Type B pancreatic cell (in vitro differentiated cells): ENCODE data around the gene SCFD2. TPM values are rescaled to one million over a fixed set of nuclear protein-coding genes. Genes with fewer than 3 reads are reported as not detected.

Experiments
- DNase-seq: peaks from one replicate; pipeline ENCODE4 v3.0.0; 2021; ENCODE audit warnings: mixed read lengths; ENCODE audit not compliant: unreplicated experiment; ENCODE audit errors: extremely low spot score
- H3K27ac Mint-ChIP-seq: 2 replicates; pipeline ENCODE4 v1.8.0; 2021; ENCODE audit warnings: mild to moderate bottlenecking, mixed read lengths
- H3K27me3 Mint-ChIP-seq: 2 replicates; pipeline ENCODE4 v1.8.0; 2021; ENCODE audit warnings: mixed read lengths
- H3K36me3 Mint-ChIP-seq: 2 replicates; pipeline ENCODE4 v1.8.0; 2021; ENCODE audit warnings: mixed read lengths
- H3K4me1 Mint-ChIP-seq: one replicate; pipeline ENCODE4 v1.8.0; 2021; ENCODE audit warnings: mixed read lengths; ENCODE audit not compliant: unreplicated experiment
- H3K4me3 Mint-ChIP-seq: 2 replicates; pipeline ENCODE4 v1.8.0; 2021; ENCODE audit warnings: mild to moderate bottlenecking, mixed read lengths
- H3K9me3 Mint-ChIP-seq: 2 replicates; pipeline ENCODE4 v1.8.0; 2021; ENCODE audit warnings: mixed read lengths
- total RNA-seq: library from RNA; stranded (reverse); gene quantifications from 2 replicates; pipeline ENCODE4 v1.2.1, GENCODE V29; 2021; ENCODE audit warnings: low replicate concordance
- TF ChIP-seq, protein P1 (sequence below): fragments of 200-600 bp; sonication (generic); conservative IDR thresholded peaks from 2 replicates; pipeline ENCODE4 v1.5.0; 2021; ENCODE audit warnings: antibody characterized with exemption, mild to moderate bottlenecking

Gene SCFD2
- total RNA-seq, 1 donor from 2014 or later, result 11.2 TPM

DNA sequence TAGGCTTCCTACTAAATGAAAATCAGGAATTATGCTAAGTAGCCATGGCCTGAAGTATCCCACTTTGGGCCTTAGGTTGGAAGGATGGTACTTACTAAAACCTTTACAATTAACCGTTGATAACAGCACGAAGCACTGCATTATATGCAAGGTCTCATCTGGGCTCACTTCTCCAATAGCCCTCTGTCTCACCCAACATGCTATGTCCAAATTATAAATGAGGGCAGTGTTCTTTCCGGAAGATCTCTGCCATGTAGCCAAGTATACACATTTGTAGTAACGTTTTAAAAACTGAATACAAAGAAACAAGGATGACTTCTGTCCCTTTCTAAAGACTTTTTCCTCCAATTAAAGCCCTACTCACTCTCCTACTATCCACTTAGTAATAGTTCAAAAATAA, 51.6 kb downstream of the SCFD2 start:
- Mint-ChIP-seq H3K27ac (no peak overlapping the region), H3K36me3 (no peaks in the 10 kb centered on the region), H3K4me1 (no peaks in the 10 kb centered on the region), H3K27me3 (no peaks in the 10 kb centered on the region), H3K4me3 (no peak overlapping the region), H3K9me3 (no peaks in the 10 kb centered on the region)
- DNase-seq, result no peak
- TF ChIP-seq, protein P1, sequence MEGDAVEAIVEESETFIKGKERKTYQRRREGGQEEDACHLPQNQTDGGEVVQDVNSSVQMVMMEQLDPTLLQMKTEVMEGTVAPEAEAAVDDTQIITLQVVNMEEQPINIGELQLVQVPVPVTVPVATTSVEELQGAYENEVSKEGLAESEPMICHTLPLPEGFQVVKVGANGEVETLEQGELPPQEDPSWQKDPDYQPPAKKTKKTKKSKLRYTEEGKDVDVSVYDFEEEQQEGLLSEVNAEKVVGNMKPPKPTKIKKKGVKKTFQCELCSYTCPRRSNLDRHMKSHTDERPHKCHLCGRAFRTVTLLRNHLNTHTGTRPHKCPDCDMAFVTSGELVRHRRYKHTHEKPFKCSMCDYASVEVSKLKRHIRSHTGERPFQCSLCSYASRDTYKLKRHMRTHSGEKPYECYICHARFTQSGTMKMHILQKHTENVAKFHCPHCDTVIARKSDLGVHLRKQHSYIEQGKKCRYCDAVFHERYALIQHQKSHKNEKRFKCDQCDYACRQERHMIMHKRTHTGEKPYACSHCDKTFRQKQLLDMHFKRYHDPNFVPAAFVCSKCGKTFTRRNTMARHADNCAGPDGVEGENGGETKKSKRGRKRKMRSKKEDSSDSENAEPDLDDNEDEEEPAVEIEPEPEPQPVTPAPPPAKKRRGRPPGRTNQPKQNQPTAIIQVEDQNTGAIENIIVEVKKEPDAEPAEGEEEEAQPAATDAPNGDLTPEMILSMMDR, result no peak

DNA sequence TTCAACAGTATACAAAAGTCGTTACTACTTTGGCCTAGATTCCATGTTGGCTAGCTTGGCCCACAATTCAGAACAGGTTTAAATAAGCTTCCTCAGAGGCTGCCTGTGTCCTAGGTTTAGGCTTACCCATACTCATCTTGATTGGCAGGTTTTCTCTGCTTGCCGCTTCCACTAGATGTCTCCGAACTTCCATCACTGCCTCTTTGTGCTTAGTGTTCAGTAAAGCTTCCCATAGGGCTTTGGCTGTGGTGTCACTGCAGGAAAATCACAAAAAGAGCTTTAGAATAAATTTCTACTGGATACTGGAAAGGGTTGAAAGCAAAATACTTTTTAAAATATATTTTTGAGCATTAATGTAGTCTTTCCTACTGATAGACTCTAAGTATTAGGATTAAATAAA, 52.4 kb downstream of the SCFD2 start:
- Mint-ChIP-seq H3K4me3 (no peak overlapping the region), H3K27ac (no peak overlapping the region), H3K4me1 (no peaks in the 10 kb centered on the region), H3K36me3 (no peaks in the 10 kb centered on the region), H3K27me3 (no peaks in the 10 kb centered on the region), H3K9me3 (no peaks in the 10 kb centered on the region)
- TF ChIP-seq, protein P1, result peak; percentile 26
- no peak for DNase-seq

DNA sequence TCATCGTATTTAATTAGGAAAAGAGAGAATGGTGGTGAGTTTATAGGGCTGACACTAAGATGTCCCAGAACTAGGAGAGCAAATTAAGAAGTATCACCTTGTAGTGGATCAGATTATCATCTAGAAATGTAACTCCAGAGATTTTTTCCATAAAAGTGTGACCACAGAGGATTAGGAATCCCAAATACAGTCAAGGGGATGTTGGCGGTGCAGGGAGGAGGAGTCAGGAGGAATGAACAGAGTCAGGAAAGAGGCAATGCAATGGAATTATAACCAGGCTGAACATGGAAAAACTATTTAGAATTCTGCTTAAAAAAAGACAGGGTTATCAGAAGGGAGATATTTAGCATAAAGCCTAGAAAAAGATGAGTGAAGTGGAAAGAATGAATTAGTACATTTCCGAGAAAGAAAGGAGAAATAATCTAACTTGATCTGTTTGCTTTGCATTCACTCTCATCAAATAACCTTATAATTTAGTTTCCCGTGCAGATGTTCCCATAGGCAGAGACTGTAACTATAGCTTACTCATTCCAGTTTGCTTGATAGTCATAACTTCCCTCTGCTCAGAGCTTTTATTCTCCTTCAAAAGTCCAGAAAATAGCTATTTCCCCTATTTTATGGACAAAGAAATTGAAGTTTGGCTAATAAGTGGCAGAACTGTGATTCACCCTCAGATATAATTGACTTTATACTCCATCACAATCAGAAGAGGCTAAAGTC, 56.4 kb downstream of the SCFD2 start:
- Mint-ChIP-seq H3K36me3 (peaks cover 3% of the 10 kb centered on the region), H3K27me3 (no peaks in the 10 kb centered on the region), H3K4me3 (no peak overlapping the region), H3K9me3 (peaks cover 3% of the 10 kb centered on the region), H3K27ac (no peak overlapping the region), H3K4me1 (no peaks in the 10 kb centered on the region)
- TF ChIP-seq, protein P1, result no peak
- no peak for DNase-seq

DNA sequence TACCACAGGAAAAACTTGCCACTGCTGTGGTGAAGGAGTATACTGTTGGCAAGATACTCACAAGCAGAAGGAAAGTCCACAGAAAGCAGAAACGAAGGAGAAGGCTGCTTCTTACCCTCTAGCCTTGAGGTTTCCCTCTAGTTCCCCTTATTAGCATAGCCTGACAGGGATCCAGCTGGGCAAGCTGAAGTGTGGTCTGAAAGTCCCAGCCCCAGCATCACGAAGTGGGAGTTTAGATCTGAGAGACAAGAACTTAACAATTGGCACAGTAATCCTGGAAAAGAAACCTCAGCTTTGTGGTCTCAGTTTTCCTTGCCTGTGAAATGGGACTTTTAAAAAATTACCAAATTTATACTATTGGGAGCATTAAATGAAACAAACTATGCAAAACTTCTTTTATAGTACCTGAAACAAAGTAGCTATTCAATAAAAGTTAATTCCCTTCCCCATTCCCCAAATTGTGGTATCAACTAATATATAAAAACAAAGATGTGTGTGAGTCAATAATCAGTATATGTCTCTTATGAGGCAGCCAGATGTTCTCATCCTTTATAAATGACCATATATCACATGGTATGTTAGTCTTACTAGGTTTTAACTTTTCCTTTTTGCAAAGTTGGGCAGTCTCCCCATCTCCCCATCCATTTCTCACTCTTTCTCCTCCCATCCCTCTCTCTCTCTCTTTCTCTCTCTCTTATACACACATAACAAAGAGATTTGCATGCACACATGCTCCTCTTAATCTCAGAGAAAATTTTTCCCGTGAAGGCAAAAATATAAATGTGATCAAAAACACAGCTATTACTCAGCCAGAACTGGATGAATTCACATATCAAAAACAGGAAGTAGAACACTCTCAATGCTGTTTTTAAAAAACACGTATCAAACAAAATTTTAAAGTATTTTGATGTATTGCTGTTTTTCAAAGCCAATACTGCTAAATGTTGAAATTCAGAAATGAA, 57.8 kb downstream of the SCFD2 start:
- H3K27ac Mint-ChIP-seq, result no peak overlapping the region
- H3K27me3 Mint-ChIP-seq, result no peaks in the 10 kb centered on the region
- no peak overlapping the region for H3K4me3 Mint-ChIP-seq
- TF ChIP-seq, protein P1, result no peak
- peaks cover 7% of the 10 kb centered on the region for H3K36me3 Mint-ChIP-seq
- H3K9me3 Mint-ChIP-seq, result peaks cover 11% of the 10 kb centered on the region
- no peaks in the 10 kb centered on the region for H3K4me1 Mint-ChIP-seq
- DNase-seq, result no peak

DNA sequence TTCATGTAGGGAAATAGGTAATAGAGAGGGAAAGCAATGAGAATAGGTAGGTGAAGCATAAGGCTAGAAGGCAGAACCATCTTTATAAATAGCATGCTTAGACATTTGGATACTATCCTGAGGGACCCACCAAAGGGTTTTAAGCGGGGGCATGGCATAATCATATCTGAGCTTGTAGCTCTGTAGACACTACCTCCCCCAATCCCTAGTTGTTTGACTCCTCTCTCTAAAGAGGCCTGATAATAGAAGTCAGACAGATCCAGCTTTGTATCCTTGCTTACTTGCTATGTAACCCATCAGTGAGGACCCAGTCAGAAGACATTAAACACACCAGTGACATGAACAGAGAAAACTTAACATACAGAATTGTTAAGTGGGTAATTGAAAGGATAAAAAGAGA, 58.7 kb downstream of the SCFD2 start:
- Mint-ChIP-seq H3K36me3 (peaks cover 7% of the 10 kb centered on the region), H3K9me3 (peaks cover 13% of the 10 kb centered on the region), H3K27ac (no peak overlapping the region), H3K4me1 (no peaks in the 10 kb centered on the region), H3K27me3 (no peaks in the 10 kb centered on the region), H3K4me3 (no peak overlapping the region)
- TF ChIP-seq, protein P1, result no peak
- DNase-seq, result no peak
